ENCODE measurements around the gene CEP72. TPM values are rescaled to one million over a fixed set of nuclear protein-coding genes. Genes with fewer than 3 reads are reported as not detected.

Gene CEP72
- polyA plus RNA-seq, 1 of the 3 experiments (the other 2 are of a cell fraction) = 4.4 TPM

GRCh38 chr5:595285-595875 lies 16.8 kb upstream of the CEP72 start:
- Histone ChIP-seq H3K4me3 (ENCODE audit: low read depth in 2 of 2, low read length in 1 of 2) (no peak overlapping the region), H3K27ac (ENCODE audit: low read depth in 2 of 2, low read length in 1 of 2) (no peak overlapping the region), H3K9me3 (no peaks in the 10 kb centered on the region), H3K4me1 (ENCODE audit: control insufficient read depth in 1 of 2, insufficient read depth in 2 of 2, low read depth in 1 of 2, low read length in 1 of 2) (peaks cover 0 to 14% of the 10 kb centered on the region in 2 experiments; a peak in 1 of 4 replicates), H3K9me2 (no peaks in the 10 kb centered on the region), H4K20me1 (ENCODE audit: insufficient read depth) (no peaks in the 10 kb centered on the region), H3K9ac (no peak overlapping the region), H2AFZ (ENCODE audit: low read depth) (no peak overlapping the region), H3K36me3 (replicated peaks in 1 of 2; ENCODE audit: control insufficient read depth in 1 of 2, insufficient read depth in 2 of 2, low read length in 1 of 2) (no peaks in the 10 kb centered on the region), H3K4me2 (no peak overlapping the region), H3K27me3 (ENCODE audit: insufficient read depth) (peaks cover 23% of the 10 kb centered on the region), H3K79me2 (ENCODE audit: insufficient read depth) (no peaks in the 10 kb centered on the region), H3F3A (replicated peaks; ENCODE audit: insufficient read depth) (no peaks in the 10 kb centered on the region)
- POLR2A ChIA-PET = no interaction called here
- no peak for TF ChIP-seq REST (IDR thresholded peaks at IDR 0.05; ENCODE audit: low read depth, low read length)
- TF ChIP-seq RFX5 (IDR thresholded peaks at IDR 0.05; ENCODE audit: low read length) = no peak
- no peak for TF ChIP-seq FOXM1 (IDR thresholded peaks at IDR 0.05; ENCODE audit: low read depth)
- TF ChIP-seq, protein P1, sequence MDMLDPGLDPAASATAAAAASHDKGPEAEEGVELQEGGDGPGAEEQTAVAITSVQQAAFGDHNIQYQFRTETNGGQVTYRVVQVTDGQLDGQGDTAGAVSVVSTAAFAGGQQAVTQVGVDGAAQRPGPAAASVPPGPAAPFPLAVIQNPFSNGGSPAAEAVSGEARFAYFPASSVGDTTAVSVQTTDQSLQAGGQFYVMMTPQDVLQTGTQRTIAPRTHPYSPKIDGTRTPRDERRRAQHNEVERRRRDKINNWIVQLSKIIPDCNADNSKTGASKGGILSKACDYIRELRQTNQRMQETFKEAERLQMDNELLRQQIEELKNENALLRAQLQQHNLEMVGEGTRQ (IDR thresholded peaks at IDR 0.05; ENCODE audit: borderline replicate concordance, low read depth, low read length) = no peak
- TF ChIP-seq MEF2A (IDR thresholded peaks at IDR 0.05; ENCODE audit: borderline replicate concordance, low read depth) = no peak
- TF ChIP-seq FOXJ3 (CRISPR knock-in tag; IDR thresholded peaks at IDR 0.05) = no peak
- TF ChIP-seq RXRA (IDR thresholded peaks at IDR 0.05; ENCODE audit: borderline replicate concordance, low read depth) = no peak
- no peak for TF ChIP-seq USF1 (IDR thresholded peaks at IDR 0.05; ENCODE audit: borderline replicate concordance, low read depth)
- TF ChIP-seq POLR2AphosphoS5 (IDR thresholded peaks at IDR 0.05; ENCODE audit: low read depth, low read length) = no peak
- no peak for TF ChIP-seq ELF1 (IDR thresholded peaks at IDR 0.05)
- TF ChIP-seq RAD21 (IDR thresholded peaks at IDR 0.05; ENCODE audit: low read length) = no peak
- no peak for TF ChIP-seq GATA2 (CRISPR knock-in tag; IDR thresholded peaks at IDR 0.05)
- TF ChIP-seq IRF3 (IDR thresholded peaks at IDR 0.05; ENCODE audit: low read depth, low read length) = no peak
- TF ChIP-seq, protein P2, sequence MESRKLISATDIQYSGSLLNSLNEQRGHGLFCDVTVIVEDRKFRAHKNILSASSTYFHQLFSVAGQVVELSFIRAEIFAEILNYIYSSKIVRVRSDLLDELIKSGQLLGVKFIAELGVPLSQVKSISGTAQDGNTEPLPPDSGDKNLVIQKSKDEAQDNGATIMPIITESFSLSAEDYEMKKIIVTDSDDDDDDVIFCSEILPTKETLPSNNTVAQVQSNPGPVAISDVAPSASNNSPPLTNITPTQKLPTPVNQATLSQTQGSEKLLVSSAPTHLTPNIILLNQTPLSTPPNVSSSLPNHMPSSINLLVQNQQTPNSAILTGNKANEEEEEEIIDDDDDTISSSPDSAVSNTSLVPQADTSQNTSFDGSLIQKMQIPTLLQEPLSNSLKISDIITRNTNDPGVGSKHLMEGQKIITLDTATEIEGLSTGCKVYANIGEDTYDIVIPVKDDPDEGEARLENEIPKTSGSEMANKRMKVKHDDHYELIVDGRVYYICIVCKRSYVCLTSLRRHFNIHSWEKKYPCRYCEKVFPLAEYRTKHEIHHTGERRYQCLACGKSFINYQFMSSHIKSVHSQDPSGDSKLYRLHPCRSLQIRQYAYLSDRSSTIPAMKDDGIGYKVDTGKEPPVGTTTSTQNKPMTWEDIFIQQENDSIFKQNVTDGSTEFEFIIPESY (IDR thresholded peaks at IDR 0.05; ENCODE audit: borderline replicate concordance, low read depth) = no peak
- DNase-seq = no peak
- WGBS (ENCODE audit: low lambda C conversion rate) = 65% methylated on average over 3 of the region's 3 CpGs
- CTCF ChIA-PET = no interaction called here

Measured in SK-N-SH (cell line).